ENCODE data around the gene SLC6A20. TPM values are rescaled to one million over a fixed set of nuclear protein-coding genes. Genes with fewer than 3 reads are reported as not detected.

SLC6A20 gene
- total and polyA plus RNA-seq, 2 of the 13 experiments (the other 11 are each of a cell fraction or from before 2014, with no cell fraction given): not detected

- H3K27me3 ChIP-seq (ENCODE audit: control insufficient read depth in 1 of 2, insufficient read depth in 2 of 2, low read length in 2 of 2): peaks cover 2 to 48% of the 10 kb centered on the region in 2 experiments
- intact Hi-C loops (cut with micrococcal nuclease; ENCODE audit: unreplicated experiment) (loop anchor here (1.0 to 2.0 kb wide), 2 partner anchors 168 to 318 kb away; no protein-coding TSS in a partner anchor), in situ Hi-C loops (cut with HindIII; ENCODE audit: extremely low pct_ligation_motif_present, low pct_unique_long_range_greater_than_20kb) (loop anchor here (5.0 to 10.0 kb wide), 2 partner anchors 166 to 314 kb away; no protein-coding TSS in a partner anchor)
- peak overlapping the region; percentile 39 for H2AFZ ChIP-seq (ENCODE audit: low read length)
- DNase-seq (ENCODE audit: low spot score) (peak; percentile 39), ATAC-seq (peak; percentile 94), FAIRE-seq (peak; percentile 36)
- H4K20me1 ChIP-seq (ENCODE audit: insufficient read depth, low read length): no peaks in the 10 kb centered on the region
- H3K27ac ChIP-seq (ENCODE audit: extremely low read length, insufficient read depth, low read length): no peak overlapping the region
- 17% methylated on average over 12 of the region's 14 CpGs for WGBS (ENCODE audit: low lambda C conversion rate)
- H3K79me2 ChIP-seq (ENCODE audit: insufficient read depth, low read length): no peaks in the 10 kb centered on the region
- H3K36me3 ChIP-seq (replicated peaks in 1 of 2; ENCODE audit: control insufficient read depth in 1 of 2, insufficient read depth in 2 of 2, low read length in 2 of 2): no peaks in the 10 kb centered on the region
- peak overlapping the region; percentile 38 for H3K4me2 ChIP-seq (ENCODE audit: low read depth, low read length)
- no peaks in the 10 kb centered on the region for H3K9me3 ChIP-seq (ENCODE audit: low read length)
- H3K4me3 ChIP-seq (replicated peaks in 1 of 3; ENCODE audit: insufficient read depth in 1 of 3, low read depth in 2 of 3, low read length in 3 of 3): no peak overlapping the region
- no peak overlapping the region for H3K9ac ChIP-seq (ENCODE audit: insufficient read depth, low read depth, low read length)
- H3K4me1 ChIP-seq (ENCODE audit: insufficient read depth, low read length): peaks cover 6% of the 10 kb centered on the region; the same call in 1 of the 2 replicates
- ChIA-PET POLR2A (interaction anchor here (0.6 kb wide), 1 partner anchor 168 kb away, joined by 5 read pairs; no protein-coding TSS in a partner anchor), CTCF (ENCODE audit: low intra/inter-chr PET ratio, low total read pairs) (interaction anchor here (0.7 to 2.3 kb wide), 5 partner anchors 72 to 318 kb away, joined by 4 to 18 read pairs (median 9); no protein-coding TSS in a partner anchor)
- BruUV-seq (replicated peaks): no TSS peak
- no peak for TF ChIP-seq CENPX (CRISPR knock-in tag; IDR thresholded peaks at IDR 0.05)
- TF ChIP-seq PBX2 (CRISPR knock-in tag; IDR thresholded peaks at IDR 0.05): no peak
- peak; percentile 78 for TF ChIP-seq SMC3 (IDR thresholded peaks at IDR 0.05; ENCODE audit: low read length)
- TF ChIP-seq CREB1 (IDR thresholded peaks at IDR 0.05): peak; percentile 96
- TF ChIP-seq CREB1 (CRISPR knock-in tag; IDR thresholded peaks at IDR 0.05): no peak
- TF ChIP-seq ZNF687 (CRISPR knock-in tag; IDR thresholded peaks at IDR 0.05): peak; percentile 26; the same call in 1 of the 2 replicates
- TF ChIP-seq ZNF740 (CRISPR knock-in tag; IDR thresholded peaks at IDR 0.05): 0 out of 2 replicates have a peak, but pooled peaks have one; percentile 52
- TF ChIP-seq ATF7 (IDR thresholded peaks at IDR 0.05): peak; percentile 81
- no peak for TF ChIP-seq ATF7 (CRISPR knock-in tag; IDR thresholded peaks at IDR 0.05)
- peak; percentile 77 for TF ChIP-seq RAD21 (CRISPR knock-in tag; IDR thresholded peaks at IDR 0.05)
- TF ChIP-seq STAG1 (CRISPR knock-in tag; IDR thresholded peaks at IDR 0.05): peak; percentile 75
- 0 out of 2 replicates have a peak, but pooled peaks have one; percentile 17 for TF ChIP-seq ZNF574 (CRISPR knock-in tag; IDR thresholded peaks at IDR 0.05)
- peak; percentile 87 for TF ChIP-seq CTCF (CRISPR knock-in tag; IDR thresholded peaks at IDR 0.05)
Observed at GRCh38 chr3:45760878-45761711, 35.2 kb downstream of the SLC6A20 start.
